ENCODE measurements around the gene CDH23. TPM values are rescaled to one million over a fixed set of nuclear protein-coding genes. Genes with fewer than 3 reads are reported as not detected.
A peak's percentile ranks its signal among the peaks of the same experiment; 100 is the strongest.

The CDH23 gene
- total RNA-seq, 1 experiment from 2014 or later: 0.02 TPM

DNA sequence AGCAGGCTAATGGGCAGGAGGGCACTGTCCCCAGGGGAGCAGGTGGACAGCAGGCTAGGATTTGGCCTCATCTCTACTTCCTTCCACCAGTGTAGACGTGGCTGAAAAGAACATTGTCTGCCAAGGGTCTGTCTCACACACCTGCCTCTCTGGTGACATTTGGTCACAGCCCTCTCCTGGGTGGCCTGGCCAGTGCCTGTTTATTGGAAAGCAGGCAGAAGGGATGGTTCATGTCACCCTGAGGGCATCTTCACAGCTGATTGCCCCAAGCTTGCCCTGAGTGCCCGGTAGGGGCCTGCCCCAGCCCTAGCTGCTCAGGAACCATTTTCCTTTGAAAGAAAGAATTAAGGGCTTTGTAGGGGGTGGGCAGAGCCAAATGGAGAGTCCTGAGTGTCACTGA, 184.2 kb downstream of the CDH23 start:
- no TSS peak for BruUV-seq (replicated peaks)
- CTCF ChIA-PET: interaction anchor here (7.0 kb wide), 1 partner anchor 11 kb away, joined by 31 read pairs; no protein-coding TSS in a partner anchor

GRCh38 chr10:71581376-71581775, 184.7 kb downstream of the CDH23 start:
- Mint-ChIP-seq H3K27me3 (ENCODE audit: insufficient read depth, unreplicated experiment) (peaks cover 33% of the 10 kb centered on the region), H3K9me3 (ENCODE audit: unreplicated experiment) (no peaks in the 10 kb centered on the region), H3K4me3 (ENCODE audit: unreplicated experiment) (no peak overlapping the region), H3K4me1 (ENCODE audit: insufficient read depth, unreplicated experiment) (no peaks in the 10 kb centered on the region), H3K36me3 (ENCODE audit: insufficient read depth, unreplicated experiment) (no peaks in the 10 kb centered on the region), H3K27ac (ENCODE audit: low read depth, unreplicated experiment) (no peak overlapping the region)
- intact Hi-C loops (cut with micrococcal nuclease): no loop called here
- TF ChIP-seq, protein P1, sequence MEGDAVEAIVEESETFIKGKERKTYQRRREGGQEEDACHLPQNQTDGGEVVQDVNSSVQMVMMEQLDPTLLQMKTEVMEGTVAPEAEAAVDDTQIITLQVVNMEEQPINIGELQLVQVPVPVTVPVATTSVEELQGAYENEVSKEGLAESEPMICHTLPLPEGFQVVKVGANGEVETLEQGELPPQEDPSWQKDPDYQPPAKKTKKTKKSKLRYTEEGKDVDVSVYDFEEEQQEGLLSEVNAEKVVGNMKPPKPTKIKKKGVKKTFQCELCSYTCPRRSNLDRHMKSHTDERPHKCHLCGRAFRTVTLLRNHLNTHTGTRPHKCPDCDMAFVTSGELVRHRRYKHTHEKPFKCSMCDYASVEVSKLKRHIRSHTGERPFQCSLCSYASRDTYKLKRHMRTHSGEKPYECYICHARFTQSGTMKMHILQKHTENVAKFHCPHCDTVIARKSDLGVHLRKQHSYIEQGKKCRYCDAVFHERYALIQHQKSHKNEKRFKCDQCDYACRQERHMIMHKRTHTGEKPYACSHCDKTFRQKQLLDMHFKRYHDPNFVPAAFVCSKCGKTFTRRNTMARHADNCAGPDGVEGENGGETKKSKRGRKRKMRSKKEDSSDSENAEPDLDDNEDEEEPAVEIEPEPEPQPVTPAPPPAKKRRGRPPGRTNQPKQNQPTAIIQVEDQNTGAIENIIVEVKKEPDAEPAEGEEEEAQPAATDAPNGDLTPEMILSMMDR (IDR thresholded peaks at IDR 0.05; ENCODE audit: unreplicated experiment): no peak
- no peak for DNase-seq (ENCODE audit: unreplicated experiment)
- POLR2A ChIA-PET: interaction anchor here (0.7 kb wide), 1 partner anchor 262 kb away, joined by 3 read pairs; no protein-coding TSS in a partner anchor
- BruUV-seq (replicated peaks): no TSS peak
- CTCF ChIA-PET: interaction anchor here (7.0 kb wide), 1 partner anchor 12 kb away, joined by 31 read pairs; no protein-coding TSS in a partner anchor

More for the DNA sequence above, 184.2 kb downstream of the CDH23 start:
- Mint-ChIP-seq H3K36me3 (ENCODE audit: insufficient read depth, unreplicated experiment) (no peaks in the 10 kb centered on the region), H3K27ac (ENCODE audit: low read depth, unreplicated experiment) (no peak overlapping the region), H3K4me1 (ENCODE audit: insufficient read depth, unreplicated experiment) (no peaks in the 10 kb centered on the region), H3K4me3 (ENCODE audit: unreplicated experiment) (no peak overlapping the region), H3K27me3 (ENCODE audit: insufficient read depth, unreplicated experiment) (peaks cover 38% of the 10 kb centered on the region), H3K9me3 (ENCODE audit: unreplicated experiment) (no peaks in the 10 kb centered on the region)
- POLR2A ChIA-PET: interaction anchor here (0.7 kb wide), 1 partner anchor 261 kb away, joined by 3 read pairs; no protein-coding TSS in a partner anchor
- TF ChIP-seq, protein P1 (IDR thresholded peaks at IDR 0.05; ENCODE audit: unreplicated experiment): no peak
- intact Hi-C loops (cut with micrococcal nuclease): no loop called here
- DNase-seq (ENCODE audit: unreplicated experiment): no peak

- Mint-ChIP-seq H3K4me3 (ENCODE audit: unreplicated experiment) (no peak overlapping the region), H3K27me3 (ENCODE audit: insufficient read depth, unreplicated experiment) (peaks cover 29% of the 10 kb centered on the region), H3K36me3 (ENCODE audit: insufficient read depth, unreplicated experiment) (no peaks in the 10 kb centered on the region), H3K9me3 (ENCODE audit: unreplicated experiment) (no peaks in the 10 kb centered on the region), H3K4me1 (ENCODE audit: insufficient read depth, unreplicated experiment) (no peaks in the 10 kb centered on the region), H3K27ac (ENCODE audit: low read depth, unreplicated experiment) (no peak overlapping the region)
- intact Hi-C loops (cut with micrococcal nuclease): no loop called here
- ChIA-PET POLR2A (no interaction called here), CTCF (interaction anchor here (7.0 kb wide), 1 partner anchor 12 kb away, joined by 31 read pairs; no protein-coding TSS in a partner anchor)
- no TSS peak for BruUV-seq (replicated peaks)
- peak; percentile 30 for DNase-seq (ENCODE audit: unreplicated experiment)
- TF ChIP-seq, protein P1 (IDR thresholded peaks at IDR 0.05; ENCODE audit: unreplicated experiment): no peak
These were observed 185.3 kb downstream of the CDH23 start for GRCh38 chr10:71582019-71582418.

GRCh38 chr10:71582506-71583475, 186.1 kb downstream of the CDH23 start:
- Mint-ChIP-seq H3K27ac (ENCODE audit: low read depth, unreplicated experiment) (no peak overlapping the region), H3K9me3 (ENCODE audit: unreplicated experiment) (no peaks in the 10 kb centered on the region), H3K4me1 (ENCODE audit: insufficient read depth, unreplicated experiment) (no peaks in the 10 kb centered on the region), H3K4me3 (ENCODE audit: unreplicated experiment) (no peak overlapping the region), H3K27me3 (ENCODE audit: insufficient read depth, unreplicated experiment) (peaks cover 23% of the 10 kb centered on the region), H3K36me3 (ENCODE audit: insufficient read depth, unreplicated experiment) (no peaks in the 10 kb centered on the region)
- TF ChIP-seq, protein P1 (IDR thresholded peaks at IDR 0.05; ENCODE audit: unreplicated experiment): no peak
- ChIA-PET POLR2A (interaction anchor here (0.6 kb wide), 1 partner anchor 593 kb away, joined by 4 read pairs; no protein-coding TSS in a partner anchor), CTCF (interaction anchor here (7.0 kb wide), 1 partner anchor 13 kb away, joined by 31 read pairs; no protein-coding TSS in a partner anchor)
- no peak for DNase-seq (ENCODE audit: unreplicated experiment)
- BruUV-seq (replicated peaks): no TSS peak
- intact Hi-C loops (cut with micrococcal nuclease): no loop called here
